GM19043 (cell line): Measurements from ENCODE around the gene GDPD5.

Experiments
- ATAC-seq: cut with Tn5 transposase; IDR thresholded peaks from one replicate; pipeline ENCODE4 v1.9.1; 2021; ENCODE audit warnings: low read depth; ENCODE audit not compliant: unreplicated experiment

GDPD5 gene

GRCh38 chr11:75450826-75451821, 74.6 kb downstream of the GDPD5 start:
- ATAC-seq: no peak

DNA sequence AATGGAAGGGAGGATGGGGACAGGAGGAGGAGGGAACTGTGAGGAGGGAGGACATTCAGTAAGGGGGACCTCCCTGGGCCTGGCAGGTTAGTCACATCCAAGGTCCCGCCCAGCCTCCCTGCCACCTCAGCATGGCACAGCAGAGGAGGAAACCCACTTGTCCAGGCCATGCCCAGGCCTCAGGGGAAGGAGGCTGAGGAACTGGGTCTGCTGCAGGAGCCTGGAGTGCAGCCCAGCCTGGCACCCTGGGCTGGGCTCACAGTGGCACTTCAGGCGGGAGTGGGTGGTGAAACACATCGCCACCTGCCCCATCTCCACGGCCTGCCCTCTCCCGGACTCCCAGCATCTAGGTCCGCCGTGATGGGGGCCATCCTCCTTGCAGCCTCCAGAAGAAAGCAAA, 75.5 kb downstream of the GDPD5 start:
- no peak for ATAC-seq

GRCh38 chr11:75449776-75450175, 76.0 kb downstream of the GDPD5 start:
- ATAC-seq: no peak

DNA sequence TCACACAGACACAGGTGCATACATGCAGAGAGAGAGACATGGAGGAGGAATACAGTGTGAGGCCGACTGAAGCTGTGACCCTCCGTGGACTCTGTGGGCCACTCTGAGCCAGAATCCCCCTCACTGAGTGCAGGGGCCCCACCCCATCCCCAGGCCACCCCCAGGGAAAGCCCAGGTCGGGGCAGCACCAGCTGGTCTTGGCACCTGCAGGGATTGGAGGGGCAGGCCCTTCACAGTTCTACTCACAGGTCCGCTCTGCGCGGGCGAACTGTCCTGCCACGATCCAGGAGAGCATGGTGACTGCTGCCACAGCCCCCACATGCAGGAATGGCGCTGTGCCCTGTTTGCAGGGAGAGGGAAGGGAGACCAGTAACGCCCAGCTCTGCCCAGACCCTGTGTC, 76.5 kb downstream of the GDPD5 start:
- ATAC-seq: no peak

DNA sequence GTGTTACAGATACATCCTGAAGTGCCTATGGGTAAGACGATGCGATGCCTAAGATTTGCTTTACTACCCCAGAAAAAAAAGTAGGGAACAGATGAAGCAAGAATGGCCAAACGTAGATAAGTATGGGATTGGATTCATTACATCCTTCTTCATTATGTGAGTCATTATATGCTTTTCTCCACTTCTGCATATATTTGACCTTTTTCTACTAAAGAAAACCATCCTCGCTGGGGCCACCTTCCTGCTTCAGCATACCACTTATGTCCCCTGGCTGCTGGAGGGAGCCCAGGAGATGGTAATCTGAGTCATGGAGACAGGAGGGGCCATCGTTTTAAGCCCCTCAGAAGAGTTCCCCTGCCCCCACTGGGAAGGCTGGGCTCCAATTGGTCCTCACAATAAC, 78.3 kb downstream of the GDPD5 start:
- no peak for ATAC-seq

- no peak for ATAC-seq
Observed at GRCh38 chr11:75445315-75445953, 80.3 kb downstream of the GDPD5 start.

- ATAC-seq: no peak
Observed at GRCh38 chr11:75443043-75443442, 82.7 kb downstream of the GDPD5 start.

- no peak for ATAC-seq
Observed at GRCh38 chr11:75442161-75442885, 83.4 kb downstream of the GDPD5 start.

DNA sequence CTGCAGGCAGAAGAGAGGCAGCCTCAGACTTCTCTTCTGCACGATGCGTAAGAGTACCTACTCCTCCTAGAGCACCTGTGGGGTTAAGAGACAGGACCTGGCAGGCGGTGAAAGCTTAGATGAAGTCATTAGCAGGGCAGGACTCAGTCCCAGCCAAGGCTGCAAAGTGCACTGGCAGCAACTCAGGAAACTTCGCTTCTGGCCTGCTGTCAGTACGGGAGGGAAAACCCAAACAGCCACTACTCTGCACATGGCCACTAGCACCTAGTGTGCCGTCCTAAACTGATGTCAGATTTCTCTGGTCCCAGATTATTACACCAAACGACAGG, 84.0 kb downstream of the GDPD5 start:
- ATAC-seq: no peak

- ATAC-seq: no peak
Observed at GRCh38 chr11:75440960-75441803, 84.6 kb downstream of the GDPD5 start.

GRCh38 chr11:75439495-75440120, 86.1 kb downstream of the GDPD5 start:
- no peak for ATAC-seq

DNA sequence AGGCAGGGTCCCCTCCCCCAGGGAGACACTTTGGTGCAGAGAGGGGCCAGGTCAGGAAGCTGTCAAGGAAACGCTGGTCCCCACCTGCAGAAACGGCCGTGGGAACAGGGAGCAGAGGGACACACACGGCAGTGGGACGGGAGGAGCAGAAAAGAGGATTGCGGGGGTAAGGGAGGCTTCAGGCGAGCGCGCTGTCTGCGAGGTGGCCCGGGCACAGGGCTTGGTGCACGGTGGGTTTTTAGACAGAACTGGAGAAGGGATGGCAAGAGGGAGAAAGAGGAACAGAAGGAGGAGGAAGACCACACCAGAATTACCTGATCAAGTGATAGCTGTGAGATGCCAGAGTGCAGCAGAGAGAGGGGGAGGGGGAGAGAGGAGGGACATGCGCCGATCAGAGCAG, 86.7 kb downstream of the GDPD5 start:
- no peak for ATAC-seq

DNA sequence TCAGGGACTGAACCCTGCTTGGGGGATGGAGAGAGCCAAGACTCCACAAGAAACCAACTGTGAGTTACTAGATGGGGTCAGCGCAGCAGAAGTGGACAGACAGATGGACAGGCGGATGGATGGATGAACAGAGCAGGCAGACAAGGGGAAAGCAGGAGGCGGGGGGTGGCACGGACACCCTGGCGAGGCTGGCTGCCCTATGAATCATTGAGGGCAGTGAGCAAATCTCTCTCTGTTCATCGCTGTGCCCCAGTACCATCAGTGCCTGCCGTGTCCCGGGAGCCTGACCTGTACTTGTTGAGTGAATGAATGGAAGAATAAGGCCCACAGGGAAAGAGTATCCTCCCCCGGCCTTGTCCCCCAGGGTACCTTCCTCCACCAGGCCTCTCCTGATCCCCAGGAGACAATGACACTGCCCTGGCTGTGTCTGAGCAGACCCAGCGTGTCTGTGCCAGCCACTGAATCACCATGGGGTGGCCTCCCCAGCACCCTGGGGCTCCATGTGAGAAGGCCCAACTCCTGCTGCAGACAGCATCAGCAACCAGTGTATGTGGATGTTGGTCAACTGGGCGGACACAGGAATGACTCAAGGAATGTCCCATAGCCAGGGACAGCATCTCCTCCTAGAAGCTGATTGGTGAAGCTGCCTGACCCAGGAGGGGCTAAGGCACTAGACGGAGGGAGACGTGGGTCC, 87.6 kb downstream of the GDPD5 start:
- ATAC-seq: no peak

GRCh38 chr11:75436806-75437205, 88.9 kb downstream of the GDPD5 start:
- no peak for ATAC-seq

DNA sequence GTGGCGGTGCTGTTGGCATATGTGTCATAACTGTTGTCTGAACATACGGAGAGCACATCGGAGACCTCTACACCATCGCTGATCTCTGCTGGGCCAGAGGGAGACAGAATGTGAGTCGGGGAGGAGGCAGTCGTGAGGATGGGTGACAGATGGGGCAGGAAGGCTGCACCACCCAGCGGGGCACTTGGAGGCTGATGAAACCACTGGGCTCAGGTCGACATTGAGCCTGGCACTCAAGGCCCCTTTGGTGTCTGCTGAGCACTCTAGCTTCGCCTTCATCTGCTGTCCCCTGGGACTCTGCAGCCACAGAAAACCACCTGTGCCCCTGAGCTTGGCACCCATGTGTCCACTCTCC, 90.2 kb downstream of the GDPD5 start:
- no peak for ATAC-seq

GRCh38 chr11:75434886-75435570, 90.7 kb downstream of the GDPD5 start:
- ATAC-seq: no peak

DNA sequence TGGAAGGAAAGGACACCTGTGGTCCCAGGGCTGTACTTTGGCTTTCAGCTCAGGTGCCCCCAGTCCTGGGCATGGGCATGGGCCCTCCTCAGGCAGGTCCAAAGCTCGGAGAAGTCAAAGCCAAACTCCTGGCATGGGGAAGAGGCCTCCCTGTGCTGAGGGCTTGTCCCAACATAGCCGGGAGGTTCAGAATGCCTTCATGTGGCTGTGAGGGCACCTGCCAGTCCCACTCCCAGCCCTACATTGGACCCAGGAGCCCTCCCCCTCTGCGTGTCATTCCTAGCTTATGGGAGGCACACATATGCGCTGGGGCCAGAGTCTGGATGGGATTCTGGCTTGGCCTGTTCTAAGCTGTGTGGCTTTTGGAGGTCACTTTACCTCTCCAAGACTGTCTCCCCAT, 91.7 kb downstream of the GDPD5 start:
- ATAC-seq: no peak

GRCh38 chr11:75433443-75433842, 92.3 kb downstream of the GDPD5 start:
- ATAC-seq: no peak

DNA sequence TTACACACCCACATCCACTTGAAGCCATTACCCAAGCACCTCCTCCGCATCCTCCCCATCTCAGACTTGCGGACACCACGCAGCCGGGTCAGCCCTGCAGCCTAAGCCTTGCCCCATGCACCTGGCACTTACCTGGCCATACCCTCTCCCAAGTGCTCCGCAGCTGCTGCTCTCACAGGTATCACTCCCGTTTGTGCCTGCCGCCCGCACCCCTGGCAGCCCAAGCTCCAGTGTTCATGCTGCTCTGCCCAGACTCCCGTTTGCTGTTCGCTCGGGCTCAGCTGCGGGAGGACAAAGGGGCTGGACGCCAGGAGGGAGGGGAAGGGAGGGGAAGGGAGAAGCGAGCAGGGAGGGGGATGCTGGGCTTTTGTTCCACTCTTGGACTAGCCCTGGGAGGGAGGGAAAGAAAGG, 92.8 kb downstream of the GDPD5 start, which contains the start of gene KLHL35:
TSS of gene KLHL35 (minus strand) at position 293 of the 411 bp plus-strand sequence. CDS start 2,574 bp downstream, outside the sequence.
- ATAC-seq: no peak
